NCI-H1092 (cell line): ENCODE measurements around the gene BIN1.
A peak's percentile ranks its signal among the peaks of the same experiment; 100 is the strongest.

ENCODE experiments used
- DNase-seq: peaks from one replicate; lab custom pipeline; 2025; lab: John Stamatoyannopoulos, UW

Gene BIN1

DNA sequence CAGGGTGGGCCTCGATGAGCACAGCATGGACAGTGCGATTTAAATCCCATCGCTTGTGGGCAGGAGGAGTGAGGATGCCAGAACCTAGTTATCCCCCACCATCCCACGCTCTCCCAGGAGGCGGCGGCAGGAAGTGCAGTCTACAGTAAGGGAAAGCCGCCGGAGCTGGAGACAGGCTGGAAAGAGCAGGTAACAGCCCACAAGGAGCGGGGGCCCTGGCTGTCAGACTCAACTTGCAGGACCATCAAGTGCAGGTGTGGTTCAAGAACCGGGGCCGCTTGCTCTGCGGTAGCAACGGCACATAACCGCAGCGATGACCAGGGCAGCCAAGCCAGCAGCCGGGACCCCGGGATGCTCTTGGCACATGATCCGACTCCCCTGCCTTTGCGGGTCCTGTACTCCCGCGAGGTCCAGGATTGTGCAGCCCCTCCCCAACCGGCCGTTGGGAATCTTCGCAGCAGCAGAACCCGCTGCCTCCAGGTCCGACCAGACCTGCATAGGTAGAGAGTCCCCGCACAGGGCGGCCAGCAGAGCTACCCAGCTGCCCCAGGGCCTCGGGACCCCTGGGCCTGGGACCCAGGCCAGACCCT, 82.1 kb downstream of the BIN1 start:
- peak; percentile 8 for DNase-seq

DNA sequence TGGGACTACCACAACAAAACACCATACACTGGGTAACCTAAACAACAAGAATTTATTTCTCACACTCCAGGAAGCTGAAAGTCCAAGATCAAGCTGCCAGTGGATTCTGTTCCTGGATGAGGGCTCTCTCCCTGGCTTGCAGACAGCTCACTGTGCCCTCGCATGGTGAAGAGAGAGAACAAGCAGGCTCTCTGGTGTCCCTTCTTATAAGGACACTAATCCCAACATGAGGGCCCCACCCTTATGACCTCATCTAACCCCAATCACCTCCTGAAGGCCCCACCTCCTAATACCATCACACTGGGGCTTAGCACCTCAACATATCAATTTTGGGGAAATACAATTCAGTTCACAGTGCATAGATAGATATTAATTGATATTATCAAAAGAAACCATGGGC, 83.5 kb downstream of the BIN1 start:
- DNase-seq = no peak

DNA sequence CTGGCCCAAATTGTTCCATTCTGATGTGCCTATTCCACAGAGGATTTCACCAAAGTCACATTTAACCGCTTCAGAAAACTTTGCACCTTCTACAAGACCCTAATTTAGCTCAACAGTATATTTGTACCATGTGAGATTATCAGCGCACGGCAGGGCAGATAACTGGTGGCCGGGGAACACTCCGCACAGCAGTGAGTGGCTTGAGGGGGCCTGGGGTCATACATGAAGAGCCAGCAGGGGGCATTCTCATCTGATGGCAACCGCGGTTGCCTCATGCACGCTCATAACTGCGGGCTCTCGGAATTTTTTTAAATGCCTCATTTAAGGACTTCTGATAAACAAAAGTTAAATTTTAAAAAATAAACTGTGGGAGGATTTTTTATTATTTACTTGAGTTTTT, 84.1 kb downstream of the BIN1 start:
- DNase-seq = no peak

DNA sequence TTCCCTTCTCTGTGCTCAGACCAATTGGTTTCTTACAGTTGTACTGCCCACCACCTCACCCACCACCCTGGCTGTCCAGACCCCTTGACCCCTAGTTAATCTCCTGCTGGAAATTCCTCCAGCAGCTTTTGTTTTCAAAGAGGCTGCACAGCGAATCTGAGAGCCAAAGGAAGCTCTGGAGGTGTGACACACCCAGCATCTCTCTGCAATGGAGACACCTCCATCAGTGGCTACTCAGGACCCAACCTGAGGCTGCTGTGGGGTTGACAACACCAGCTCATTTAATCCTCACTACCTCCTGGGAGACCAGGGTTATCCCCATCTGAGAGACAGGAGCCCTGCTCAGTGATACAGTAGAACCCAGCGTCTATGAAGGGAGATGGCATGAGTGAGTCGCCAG, 86.4 kb downstream of the BIN1 start:
- no peak for DNase-seq

DNA sequence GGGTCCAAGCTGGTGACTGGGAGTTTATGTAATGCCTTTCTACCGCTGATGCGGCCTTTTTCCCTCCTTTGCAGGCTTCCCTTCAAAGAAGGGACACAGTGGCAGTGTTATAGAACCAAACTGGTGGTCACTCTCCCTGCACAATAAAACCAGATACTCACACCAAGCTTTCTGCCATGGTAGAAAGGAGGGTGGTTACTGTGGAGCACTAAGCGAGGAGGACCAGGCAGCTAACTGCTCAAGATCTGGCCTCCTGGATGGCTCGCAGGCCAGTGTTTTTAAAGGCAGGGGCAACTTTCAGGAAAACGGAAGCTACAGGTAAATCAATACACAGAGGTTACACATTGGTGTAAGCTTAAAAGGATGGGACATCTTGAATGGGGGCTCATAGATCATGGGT, 89.4 kb downstream of the BIN1 start:
- DNase-seq = no peak

DNA sequence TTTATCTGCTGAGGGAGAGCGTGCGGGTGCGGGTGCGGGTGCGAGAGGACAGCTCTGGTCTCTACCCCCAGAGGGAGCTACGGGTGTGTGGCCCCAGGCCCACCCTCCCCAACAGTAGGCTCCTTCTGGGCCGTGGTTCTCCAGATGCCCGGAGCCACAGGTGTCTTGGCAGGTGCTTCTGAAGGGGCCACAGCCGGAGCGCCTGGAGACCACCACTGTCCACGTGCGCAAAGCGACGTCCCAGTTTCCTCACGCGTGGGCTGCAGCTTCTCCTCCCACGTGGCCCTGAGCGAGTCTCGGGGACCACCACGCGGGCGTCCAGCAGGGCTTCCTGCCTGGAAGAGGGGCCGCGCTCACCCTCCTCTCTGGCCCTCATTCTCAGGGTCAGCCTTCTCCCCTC, 90.6 kb downstream of the BIN1 start:
- no peak for DNase-seq

DNA sequence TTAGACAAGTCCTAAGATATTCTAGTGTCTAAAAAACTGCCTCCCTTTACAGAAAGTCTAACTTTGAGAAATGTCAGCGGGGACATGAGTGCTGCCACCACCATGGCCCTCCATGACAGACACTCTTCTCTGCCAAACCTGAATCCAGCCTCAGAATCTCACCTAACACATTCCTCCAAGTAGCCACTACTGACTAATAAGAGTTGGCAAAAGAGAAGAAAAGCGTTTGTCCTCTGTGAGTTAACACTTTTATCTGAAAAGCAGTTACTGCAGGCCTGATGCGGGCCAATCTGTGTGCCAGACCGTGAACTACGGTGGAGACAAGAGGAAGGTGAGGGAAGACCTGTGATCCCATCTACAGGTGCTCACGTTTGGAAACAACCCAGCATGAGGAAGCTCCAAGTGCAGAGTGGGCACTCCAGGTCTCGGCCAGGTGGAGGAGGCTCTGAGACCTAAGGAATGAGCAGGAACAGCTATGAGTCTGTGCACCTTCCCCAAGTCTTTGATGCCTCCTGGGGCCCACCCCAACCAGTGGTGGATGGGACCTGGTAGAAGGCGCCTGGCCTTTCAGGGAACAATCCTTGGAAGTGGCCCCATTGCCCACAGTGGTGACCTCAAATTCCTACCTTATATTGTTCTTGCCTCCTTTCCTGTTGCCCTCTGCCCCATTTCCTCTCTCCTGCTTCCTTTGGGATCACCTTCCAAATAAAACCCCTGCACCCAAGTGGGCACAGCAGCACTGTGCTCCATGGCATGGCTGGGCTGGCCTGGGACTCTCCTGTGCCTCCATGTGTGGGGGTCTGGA, 91.6 kb downstream of the BIN1 start:
- DNase-seq = no peak

DNA sequence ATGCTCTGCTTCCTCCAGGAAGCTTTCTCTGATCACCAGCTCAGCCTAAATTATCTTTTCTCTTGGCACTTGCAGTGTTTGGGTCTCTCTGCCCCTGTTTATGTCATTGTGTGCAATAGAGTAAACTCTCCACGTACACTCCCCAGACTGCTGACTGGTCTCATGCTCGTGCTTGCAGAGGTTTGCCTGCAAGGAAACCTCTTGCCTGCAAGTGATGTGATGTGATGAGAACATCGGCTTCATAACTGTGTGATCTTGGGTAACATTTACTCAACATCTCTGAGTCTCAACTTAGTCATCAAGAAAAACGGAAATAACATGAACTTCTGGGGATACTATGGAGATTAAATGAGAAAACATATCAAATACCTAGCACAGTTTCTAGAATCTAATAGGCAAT, 92.3 kb downstream of the BIN1 start:
- DNase-seq = no peak

DNA sequence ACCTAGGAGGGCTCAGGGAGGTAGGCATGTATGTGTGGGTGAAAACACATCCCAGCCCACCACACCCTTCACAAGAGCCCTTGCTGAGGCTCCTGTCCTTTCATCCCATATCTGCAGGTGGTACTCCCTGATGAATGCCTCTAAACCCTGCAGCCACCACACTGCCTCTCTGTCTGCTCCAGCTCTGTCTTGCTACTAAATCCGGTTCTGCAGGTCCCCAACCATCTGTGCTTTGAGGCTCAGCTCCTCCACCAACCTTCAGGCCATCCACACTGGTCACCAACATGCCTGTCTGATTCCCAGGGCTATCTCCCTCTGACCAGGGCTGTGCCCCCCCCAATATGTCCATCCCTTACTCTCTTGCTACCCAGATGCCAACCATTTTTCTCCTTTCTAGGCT, 92.7 kb downstream of the BIN1 start:
- DNase-seq = no peak

DNA sequence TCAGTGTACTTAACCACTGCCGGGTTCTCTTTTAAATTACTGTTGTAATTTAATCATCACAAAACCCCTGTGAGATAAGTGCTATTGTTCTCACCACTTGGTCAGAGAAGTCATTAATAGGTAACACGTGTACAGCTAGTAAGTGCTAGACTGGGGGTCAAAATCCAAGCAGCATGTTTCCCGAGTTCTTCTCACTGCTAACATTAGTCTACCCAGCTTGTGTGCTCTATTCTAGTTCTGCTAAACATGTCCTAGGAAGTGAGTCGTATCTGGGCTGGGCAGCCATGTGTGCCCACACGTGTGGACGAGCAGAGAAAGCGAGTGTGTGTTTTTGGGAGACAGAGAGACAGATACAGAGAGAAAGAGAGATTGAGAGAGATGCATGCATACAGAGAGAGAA, 94.1 kb downstream of the BIN1 start:
- DNase-seq = no peak

DNA sequence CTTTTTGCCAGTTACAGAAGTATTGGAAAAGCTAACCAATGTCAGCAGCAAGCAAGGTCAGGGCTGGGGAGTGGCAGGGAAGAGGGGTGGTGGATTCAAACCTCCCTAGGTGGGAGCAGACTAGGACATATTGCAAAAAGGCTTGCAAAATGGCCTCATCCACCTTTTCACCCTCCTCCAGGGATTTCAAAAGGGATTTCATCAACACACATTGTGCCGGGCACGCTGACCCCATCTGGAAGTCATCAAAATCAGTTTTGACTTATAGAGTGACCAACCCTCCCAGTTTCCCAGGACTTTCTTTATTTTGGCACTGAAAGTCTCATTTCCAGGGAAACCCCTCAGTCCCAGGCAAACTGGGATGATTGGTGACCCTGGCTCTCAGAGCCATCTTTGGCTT, 94.7 kb downstream of the BIN1 start:
- no peak for DNase-seq

DNA sequence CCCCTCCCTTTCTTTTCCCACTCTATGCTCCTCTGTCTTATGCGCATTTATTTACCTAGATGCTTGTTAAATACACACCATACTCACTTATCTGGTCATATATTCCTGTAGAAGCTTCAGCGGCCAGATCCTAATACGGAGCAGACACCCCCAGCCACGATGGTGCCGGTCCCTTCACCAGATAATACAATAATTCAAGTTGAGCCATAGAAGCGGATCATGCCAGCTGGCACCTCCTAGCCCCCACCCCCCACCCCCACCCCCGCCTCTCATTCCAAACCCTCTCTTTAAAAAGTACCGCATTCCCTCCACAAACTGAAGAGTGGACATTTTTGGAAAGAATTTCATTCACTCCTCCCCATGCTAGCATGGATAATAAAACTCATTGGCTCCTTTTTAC, 95.2 kb downstream of the BIN1 start:
- DNase-seq = no peak

DNA sequence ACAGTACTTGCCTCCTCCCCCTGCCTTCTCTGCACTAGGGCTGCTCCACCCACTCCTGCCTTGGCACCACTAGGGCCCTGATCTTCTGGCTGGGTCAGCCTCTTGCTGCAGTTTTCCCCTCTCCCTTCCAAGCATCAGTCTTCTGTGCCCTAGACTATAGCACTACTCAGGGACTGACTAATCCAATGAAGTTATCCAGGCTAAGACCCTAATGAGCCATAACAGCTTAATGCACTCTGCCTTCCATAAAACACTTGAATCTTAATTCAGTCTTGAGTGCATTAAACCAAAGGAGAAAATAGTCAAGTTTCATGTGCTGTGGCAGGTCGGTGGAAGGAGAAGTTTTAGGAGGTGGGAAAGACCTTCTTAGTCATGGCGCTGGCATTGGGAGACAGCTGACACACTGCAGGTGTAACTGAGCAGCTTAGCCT, 95.7 kb downstream of the BIN1 start:
- DNase-seq = no peak

DNA sequence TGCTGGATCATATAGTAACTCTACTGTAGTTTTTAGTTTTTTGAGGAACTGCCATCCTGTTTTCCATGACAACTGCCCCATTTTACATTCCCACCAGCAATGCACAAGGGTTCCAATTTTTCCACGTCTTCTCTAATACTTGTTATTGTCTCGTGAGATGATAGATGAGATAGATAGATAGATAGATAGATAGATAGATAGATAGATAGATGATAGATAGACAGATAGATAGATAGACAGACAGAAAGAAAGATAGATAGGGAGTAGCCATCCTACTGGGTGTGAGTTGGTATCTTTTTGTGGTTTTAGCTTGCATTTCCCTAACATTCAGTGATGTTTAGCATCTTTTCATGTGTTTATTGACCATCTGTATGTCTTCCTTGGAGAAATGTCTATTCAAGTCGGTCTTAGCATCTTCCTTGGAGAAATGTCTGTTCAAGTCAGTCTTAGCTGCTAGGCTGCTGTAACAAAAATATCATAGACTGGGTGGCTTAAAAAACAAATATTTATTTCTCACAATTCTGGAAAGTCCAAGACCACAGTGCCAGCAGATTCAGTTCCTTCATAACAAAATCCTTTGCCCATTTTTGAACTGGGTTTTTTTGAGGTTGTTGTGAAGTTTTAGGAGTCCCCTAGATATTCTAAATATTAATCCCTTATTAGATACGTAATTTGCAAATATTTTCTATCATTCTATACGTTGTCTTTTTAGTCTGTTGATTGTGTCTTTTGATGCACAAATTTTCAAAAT, 98.5 kb downstream of the BIN1 start:
- DNase-seq = no peak

DNA sequence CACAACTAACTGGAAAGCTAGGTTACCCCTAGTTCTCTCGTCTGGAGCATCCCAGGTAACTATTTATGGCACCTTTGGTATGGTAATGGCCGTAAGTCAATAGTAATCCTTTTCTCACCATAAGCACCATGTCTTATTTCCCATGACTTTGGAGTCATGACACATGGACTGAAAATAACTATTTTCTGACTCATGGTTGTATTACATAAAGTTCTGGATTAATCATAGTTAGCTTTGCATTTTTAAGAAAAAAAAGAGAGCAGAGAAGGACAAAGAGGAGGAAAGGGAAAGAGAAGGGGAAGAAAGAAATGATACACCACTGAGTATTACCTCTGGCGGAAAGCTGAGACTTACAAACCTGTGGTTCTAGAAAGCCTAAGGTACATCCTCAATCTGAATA, 99.3 kb downstream of the BIN1 start:
- DNase-seq = no peak

DNA sequence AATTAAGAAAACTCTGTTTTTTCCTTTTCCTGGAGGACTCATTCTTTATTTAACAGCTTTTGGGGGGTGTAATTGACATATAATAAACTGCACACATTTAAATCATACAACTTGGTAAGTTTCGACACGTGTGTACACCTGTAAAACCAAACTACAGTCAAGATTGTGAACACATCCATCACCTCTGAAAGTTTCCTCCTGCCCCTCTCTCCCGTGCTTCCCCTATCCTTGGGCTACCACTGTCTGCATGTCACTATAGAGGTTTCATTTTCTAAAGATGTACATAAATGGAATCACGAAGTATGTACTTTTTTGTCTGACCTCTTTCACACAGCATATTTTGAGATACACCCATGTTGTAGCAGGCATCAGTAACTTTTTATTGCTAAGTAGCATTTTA, 100.0 kb downstream of the BIN1 start:
- DNase-seq = no peak

DNA sequence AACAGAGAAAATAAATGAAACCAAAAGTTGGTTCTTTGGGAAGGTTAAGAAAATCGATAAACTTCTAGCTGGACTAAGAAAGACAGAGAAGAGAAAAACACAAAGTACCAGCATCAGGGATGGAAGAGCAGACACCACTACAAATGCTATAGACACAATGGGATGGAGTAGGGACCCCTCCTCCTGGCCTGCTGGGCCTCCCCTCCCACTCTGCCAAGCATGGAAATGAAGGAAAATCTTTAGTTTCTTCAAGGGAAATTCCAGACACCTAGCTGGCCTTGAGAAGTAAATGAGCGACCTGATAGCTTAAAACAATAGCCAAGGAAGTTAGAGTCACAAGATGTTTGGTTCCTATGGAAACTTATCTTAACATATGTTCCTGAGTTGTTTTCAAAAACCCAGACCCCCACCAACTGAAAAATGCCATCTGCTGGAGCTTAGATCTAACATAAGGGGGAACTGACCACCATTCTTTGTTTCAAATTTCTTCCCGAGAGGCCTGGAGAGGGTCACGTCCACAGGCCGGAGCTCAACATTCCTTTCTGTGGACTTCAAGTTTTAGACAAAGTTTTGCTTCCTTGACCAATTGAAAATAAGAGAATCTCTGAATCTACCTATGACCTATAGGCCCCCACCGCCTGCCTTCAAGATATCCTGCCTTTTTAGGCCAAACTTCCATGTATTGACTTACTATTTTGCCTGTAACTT, 101.9 kb downstream of the BIN1 start:
- DNase-seq = no peak

DNA sequence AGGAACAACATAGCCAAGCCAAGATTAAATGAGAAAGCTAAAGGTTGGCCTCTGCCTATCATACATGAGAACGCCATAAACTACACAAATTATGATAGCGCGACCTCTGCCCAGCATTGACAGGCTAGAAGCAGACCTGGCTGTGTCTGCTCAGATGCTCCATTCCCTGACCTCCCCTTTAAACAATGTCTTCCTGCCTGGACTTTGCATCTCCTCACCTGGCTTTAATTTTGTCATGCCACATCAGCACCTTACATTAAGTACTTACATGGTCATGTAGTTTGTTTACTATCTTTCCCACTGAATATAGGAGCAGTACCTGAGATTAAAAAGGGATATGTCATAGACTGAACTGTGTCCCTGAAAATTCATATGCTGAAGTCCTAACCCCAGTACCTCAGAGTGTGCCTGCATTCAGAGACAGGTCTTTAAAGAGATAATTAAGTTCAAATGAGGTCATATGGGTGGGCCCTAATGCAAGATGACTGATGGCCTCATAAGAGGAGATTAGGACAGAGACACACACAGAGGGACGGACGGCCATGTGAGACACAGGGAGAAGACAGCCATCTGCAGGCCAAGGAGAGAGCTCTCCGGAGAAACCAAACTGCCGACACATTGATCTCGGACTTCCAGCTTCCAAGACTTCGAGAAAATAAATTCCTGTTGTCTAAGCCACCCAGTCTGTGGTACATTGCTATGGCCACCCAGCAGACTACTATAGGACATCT, 103.7 kb downstream of the BIN1 start:
- no peak for DNase-seq

DNA sequence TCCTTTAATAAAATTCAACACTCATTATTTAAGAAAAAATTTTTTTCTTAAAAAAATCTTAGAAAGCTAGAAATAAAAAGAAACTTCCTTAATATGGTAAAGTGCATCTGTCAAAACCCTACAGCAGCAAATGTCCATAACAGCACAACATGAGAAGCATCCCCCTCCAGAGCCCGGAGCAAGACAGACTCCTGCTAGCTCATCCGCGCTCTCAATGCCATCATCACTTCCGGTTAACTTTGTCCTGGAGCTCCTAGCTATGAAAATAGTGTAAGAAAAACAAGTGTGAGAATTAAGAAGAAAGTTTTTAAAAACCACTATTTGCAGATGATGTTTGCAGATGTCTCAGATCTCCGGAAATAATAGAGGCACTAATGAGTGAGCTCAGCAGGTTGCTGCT, 105.2 kb downstream of the BIN1 start:
- no peak for DNase-seq

DNA sequence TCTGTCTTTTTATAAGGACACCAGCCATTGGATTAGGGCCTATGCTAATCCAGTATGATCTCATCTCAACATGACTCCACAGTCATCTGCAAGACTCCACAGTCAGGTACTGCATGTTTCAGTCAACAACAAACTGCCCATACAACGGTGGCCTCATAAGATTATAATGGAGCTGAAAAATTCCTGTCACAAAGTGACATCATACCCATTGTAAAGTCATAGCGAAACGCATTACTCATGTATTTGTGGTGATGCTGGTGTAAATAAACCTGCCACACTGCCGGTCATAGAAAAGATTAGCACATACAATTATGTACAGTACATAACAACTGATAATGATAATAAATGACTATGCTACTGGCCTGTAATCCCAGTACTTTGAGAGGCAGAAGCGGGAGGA, 106.0 kb downstream of the BIN1 start:
- DNase-seq = no peak

DNA sequence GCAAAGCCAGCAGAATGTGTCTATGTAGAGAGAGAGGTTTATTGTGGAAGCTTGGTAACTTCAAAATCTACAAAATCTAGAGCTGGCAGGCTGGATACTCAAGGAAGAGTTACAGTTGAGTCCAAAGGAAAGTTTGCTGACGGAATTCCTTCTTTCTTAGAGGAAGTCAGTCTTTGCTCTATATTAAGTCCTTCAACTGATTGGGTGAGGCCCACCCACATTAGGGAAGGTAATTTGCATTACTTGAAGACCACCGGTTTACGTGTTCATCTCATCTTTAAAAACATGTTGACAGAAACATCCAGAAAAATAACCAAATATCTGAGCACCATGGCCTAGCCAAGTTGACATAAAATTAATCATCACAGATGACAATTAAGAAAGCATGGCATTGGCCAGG, 106.8 kb downstream of the BIN1 start:
- DNase-seq = no peak
